Activated naive CD8-positive, alpha-beta T cell (primary cell): Measurements from ENCODE around the gene CHD2.

Experiments used
- H3K27ac Mint-ChIP-seq: one replicate; pipeline ENCODE4 v1.8.0; 2021; ENCODE audit warnings: mixed read lengths
- H3K27me3 Mint-ChIP-seq: one replicate; pipeline ENCODE4 v1.8.0; 2021; ENCODE audit warnings: mixed read lengths
- H3K36me3 Mint-ChIP-seq: one replicate; pipeline ENCODE4 v1.8.0; 2021; ENCODE audit warnings: mixed read lengths
- H3K4me1 Mint-ChIP-seq: one replicate; pipeline ENCODE4 v1.8.0; 2021; ENCODE audit warnings: low read depth, mixed read lengths
- H3K4me3 Mint-ChIP-seq: one replicate; pipeline ENCODE4 v1.8.0; 2021; ENCODE audit warnings: mild to moderate bottlenecking, mixed read lengths
- H3K9me3 Mint-ChIP-seq: one replicate; pipeline ENCODE4 v1.8.0; 2021; ENCODE audit warnings: low read depth, mixed read lengths

The CHD2 gene

DNA sequence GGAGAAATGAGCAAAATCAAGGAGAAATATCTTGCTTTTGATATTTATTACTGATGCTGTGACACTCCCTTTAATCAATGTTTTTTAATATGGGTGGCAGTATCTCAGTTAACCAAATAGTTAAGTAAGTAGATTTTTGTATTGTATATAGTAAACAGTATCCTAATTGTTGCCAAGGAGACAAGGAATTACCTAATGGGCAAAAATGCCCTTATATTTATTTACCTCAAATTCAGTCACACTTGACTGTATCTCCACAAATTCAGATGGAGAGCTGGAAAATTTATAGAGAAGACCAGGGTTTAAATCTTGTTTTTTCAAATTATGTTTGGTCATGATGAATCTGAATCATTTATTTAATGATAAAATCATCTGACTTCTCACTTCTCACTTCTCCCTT, 3.6 kb upstream of the CHD2 start:
- H3K4me1 Mint-ChIP-seq: peaks cover 68% of the 10 kb centered on the region
- H3K27me3 Mint-ChIP-seq: no peaks in the 10 kb centered on the region
- peaks cover 41% of the 10 kb centered on the region for H3K36me3 Mint-ChIP-seq
- H3K4me3 Mint-ChIP-seq: peak overlapping the region; percentile 70
- H3K9me3 Mint-ChIP-seq: peaks cover 12% of the 10 kb centered on the region
- H3K27ac Mint-ChIP-seq: peak overlapping the region; percentile 92

DNA sequence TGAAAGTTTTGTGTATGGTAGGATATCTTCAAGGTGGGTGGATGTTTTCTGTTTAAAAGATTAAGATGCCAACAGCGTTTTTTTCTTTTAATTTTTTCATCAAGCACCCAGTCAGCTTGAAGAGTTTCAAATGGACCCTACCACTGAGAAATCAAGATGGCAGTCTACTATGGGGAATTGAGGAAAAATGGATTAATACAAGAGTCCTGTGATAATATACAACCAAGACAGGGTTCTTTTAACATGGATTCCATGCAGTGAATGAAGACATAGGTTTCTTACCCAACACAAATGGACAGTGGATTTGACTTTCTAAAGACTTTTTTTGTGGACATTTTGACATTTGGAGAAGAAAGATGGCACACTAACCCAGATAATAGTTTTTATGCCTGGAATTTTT, 2.5 kb upstream of the CHD2 start:
- peaks cover 42% of the 10 kb centered on the region for H3K36me3 Mint-ChIP-seq
- peaks cover 59% of the 10 kb centered on the region for H3K4me1 Mint-ChIP-seq
- peak overlapping the region; percentile 70 for H3K4me3 Mint-ChIP-seq
- H3K27ac Mint-ChIP-seq: peak overlapping the region; percentile 92
- peaks cover 12% of the 10 kb centered on the region for H3K9me3 Mint-ChIP-seq
- H3K27me3 Mint-ChIP-seq: no peaks in the 10 kb centered on the region

DNA sequence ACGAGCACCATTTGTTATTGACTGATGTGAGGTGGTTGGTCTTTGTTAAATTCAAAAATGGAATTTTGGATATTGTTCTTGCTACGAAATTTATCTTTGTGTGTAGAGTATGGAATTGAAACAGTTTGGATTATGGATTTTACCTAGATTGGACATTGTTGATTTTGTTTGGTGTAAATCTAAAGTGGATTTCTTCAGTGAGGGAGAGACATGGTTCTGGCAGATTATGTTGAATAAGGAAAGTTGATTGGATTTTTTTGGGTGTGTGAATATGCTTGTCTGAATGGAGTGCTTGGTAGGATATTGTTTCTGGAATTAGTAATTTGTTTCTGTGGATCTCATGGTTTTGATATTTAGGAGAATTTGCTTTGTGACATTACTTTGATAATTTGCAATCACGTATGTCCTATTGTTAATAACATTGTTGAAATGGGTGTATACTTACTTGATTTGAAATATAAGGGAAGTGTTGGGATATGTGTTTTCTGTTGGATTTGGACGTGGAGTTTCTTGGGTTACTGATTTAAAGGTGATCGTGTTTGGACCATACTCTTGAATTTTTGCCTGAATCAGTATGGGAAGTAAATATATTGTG, 1.0 kb upstream of the CHD2 start:
- Mint-ChIP-seq H3K4me1 (peaks cover 57% of the 10 kb centered on the region), H3K4me3 (peak overlapping the region; percentile 68), H3K9me3 (peaks cover 12% of the 10 kb centered on the region), H3K36me3 (peaks cover 45% of the 10 kb centered on the region), H3K27me3 (no peaks in the 10 kb centered on the region), H3K27ac (peak overlapping the region; percentile 77)

DNA sequence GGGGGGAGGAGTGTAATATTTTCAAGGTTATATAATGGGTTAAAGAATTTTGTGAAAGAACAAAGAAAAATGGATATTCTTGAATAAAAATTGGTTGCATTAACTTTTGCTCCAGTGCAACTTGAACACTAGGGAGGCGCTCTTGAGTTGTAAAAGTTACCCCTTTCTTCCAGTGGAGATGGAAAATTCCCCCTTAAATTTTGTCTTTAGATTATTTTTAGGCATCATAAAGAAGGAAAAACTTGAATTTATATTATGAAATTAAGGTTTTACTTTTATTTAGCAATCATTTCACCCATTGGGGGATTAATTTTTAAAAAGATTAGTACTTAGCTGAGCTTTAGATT, 550 bp upstream of the CHD2 start:
- no peaks in the 10 kb centered on the region for H3K27me3 Mint-ChIP-seq
- peak overlapping the region; percentile 99 for H3K4me3 Mint-ChIP-seq
- H3K9me3 Mint-ChIP-seq: peaks cover 12% of the 10 kb centered on the region
- H3K4me1 Mint-ChIP-seq: peaks cover 57% of the 10 kb centered on the region
- peaks cover 45% of the 10 kb centered on the region for H3K36me3 Mint-ChIP-seq
- H3K27ac Mint-ChIP-seq: peak overlapping the region; percentile 99

DNA sequence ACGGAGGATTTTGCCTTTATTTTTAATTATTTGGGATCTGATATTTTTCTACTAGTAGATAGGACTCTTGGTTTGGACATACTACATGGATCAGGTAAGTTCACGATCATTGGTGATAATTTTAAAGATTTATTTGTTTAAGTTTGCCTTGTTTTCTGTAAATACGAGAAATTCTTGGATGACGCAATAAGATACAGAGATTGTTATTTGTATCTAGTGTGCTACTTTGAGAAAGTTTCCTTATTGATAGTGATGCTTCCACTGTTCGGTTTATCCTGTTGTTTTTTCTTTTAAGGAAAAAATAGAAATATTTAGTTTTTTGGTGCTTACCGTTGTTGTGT, 577 bp downstream of the CHD2 start:
- H3K27ac Mint-ChIP-seq: peak overlapping the region; percentile 99
- peaks cover 40% of the 10 kb centered on the region for H3K36me3 Mint-ChIP-seq
- H3K9me3 Mint-ChIP-seq: peaks cover 12% of the 10 kb centered on the region
- H3K27me3 Mint-ChIP-seq: no peaks in the 10 kb centered on the region
- peaks cover 58% of the 10 kb centered on the region for H3K4me1 Mint-ChIP-seq
- H3K4me3 Mint-ChIP-seq: peak overlapping the region; percentile 99

DNA sequence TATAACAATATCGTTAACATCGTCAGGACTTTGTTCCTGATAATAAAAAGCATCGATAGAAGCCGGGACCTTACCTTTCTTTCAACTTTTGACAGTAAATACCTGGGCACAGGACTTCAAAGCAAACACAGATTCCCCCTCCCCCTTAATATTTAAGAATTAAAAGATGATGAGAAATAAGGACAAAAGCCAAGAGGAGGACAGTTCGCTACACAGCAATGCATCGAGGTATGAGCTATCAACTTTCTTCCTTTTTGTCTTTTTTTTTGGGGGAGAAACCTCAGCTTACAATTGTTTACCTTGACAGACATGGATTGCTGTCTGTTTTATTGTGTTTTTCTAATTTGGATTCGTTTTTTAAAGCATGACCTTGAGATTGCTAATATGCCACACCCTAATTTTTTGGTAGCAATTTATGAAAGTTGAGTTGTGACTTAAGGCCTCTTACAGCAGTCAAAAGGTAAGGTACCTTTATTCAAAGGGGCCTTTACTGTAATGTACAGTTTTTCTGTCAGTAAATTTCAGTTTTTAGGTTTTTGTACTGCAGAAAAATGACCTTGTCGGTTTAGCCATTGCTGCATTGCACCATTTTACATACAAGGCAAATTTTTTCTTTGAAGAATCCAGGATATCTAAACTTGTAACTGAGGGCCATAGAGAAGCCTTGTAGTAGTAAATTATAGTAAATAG, 1.1 kb downstream of the CHD2 start:
- Mint-ChIP-seq H3K27ac (peak overlapping the region; percentile 99), H3K4me1 (peaks cover 58% of the 10 kb centered on the region), H3K4me3 (peak overlapping the region; percentile 99), H3K27me3 (no peaks in the 10 kb centered on the region), H3K36me3 (peaks cover 38% of the 10 kb centered on the region), H3K9me3 (peaks cover 12% of the 10 kb centered on the region)

DNA sequence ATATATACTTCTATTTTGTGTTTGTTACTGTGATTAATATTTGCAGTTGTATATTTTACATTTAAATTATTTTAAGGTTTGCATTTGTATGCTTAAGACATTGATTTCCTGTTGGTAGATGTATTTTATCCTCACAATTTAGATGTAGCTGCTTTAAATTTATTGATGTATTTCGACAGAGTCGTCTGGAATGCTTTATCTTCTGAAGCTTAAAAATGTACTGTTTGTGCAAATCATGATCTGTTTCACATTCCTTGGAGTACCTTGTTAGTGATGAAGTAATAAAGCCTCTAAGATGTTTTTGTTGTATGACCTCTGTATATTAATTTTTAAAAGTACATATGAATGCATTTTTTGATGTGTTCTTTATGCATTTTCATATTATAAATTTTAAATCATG, 1.9 kb downstream of the CHD2 start:
- Mint-ChIP-seq H3K9me3 (peaks cover 12% of the 10 kb centered on the region), H3K36me3 (peaks cover 30% of the 10 kb centered on the region), H3K4me1 (peaks cover 58% of the 10 kb centered on the region), H3K27me3 (no peaks in the 10 kb centered on the region), H3K4me3 (peak overlapping the region; percentile 99), H3K27ac (peak overlapping the region; percentile 99)

DNA sequence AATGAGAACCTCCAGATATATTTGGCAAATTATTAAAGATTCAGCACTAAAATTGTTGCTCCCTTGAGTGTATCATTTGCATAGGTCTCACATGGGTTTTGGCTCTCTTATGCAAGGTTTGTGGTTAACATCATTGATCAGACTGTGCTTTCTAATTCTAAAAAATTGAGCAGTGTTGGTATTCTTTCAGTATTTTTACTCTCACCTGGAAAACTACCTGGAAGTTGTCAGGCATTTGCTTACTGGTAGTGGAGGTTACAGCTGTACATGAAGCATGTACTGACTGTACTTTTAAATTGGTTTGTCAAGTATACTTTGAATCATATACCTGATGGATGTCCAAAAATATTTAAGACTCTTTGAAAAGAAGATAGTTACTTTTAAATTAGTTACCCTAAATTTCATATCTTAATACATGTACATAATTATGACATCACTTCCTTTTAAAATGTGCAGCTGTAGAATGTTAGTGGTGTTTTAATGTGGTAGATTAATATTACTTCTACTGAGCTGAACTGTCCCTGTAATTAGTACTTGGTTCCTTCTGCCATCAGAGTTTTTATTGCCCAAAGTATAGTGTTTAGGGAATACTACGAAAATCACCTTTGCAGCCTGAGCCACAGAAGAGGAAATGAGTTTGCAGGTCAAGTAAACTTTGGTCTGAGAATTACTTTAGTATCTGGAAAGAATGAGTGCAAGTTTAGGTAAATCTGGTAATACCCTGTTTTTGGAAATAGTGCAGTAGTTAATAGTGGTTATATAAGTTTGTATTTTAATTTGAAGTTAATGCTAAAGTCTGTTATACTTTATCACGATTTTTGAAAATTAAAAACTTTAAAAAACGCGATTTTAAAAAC, 2.8 kb downstream of the CHD2 start:
- peaks cover 7% of the 10 kb centered on the region for H3K9me3 Mint-ChIP-seq
- H3K4me3 Mint-ChIP-seq: peak overlapping the region; percentile 99
- H3K36me3 Mint-ChIP-seq: peaks cover 24% of the 10 kb centered on the region
- H3K4me1 Mint-ChIP-seq: peaks cover 60% of the 10 kb centered on the region
- H3K27ac Mint-ChIP-seq: peak overlapping the region; percentile 100
- no peaks in the 10 kb centered on the region for H3K27me3 Mint-ChIP-seq

DNA sequence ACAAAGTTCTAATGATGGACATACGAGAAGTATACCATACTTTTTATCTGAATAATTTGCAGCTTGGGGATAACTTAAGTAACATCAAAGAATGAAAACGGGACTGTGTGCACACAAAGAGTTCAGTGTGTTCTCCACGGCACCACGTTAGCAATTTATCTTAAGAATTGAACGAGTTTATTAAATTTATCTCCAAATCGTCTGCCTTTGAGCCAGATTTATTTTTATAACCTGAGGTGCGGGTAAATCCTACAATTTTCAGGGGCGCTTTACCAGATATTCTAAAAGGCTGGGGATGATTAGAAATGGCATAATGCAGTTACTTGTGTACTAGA, 3.5 kb downstream of the CHD2 start:
- Mint-ChIP-seq H3K9me3 (peaks cover 7% of the 10 kb centered on the region), H3K36me3 (peaks cover 23% of the 10 kb centered on the region), H3K4me3 (peak overlapping the region; percentile 99), H3K27me3 (no peaks in the 10 kb centered on the region), H3K4me1 (peaks cover 60% of the 10 kb centered on the region), H3K27ac (peak overlapping the region; percentile 100)

DNA sequence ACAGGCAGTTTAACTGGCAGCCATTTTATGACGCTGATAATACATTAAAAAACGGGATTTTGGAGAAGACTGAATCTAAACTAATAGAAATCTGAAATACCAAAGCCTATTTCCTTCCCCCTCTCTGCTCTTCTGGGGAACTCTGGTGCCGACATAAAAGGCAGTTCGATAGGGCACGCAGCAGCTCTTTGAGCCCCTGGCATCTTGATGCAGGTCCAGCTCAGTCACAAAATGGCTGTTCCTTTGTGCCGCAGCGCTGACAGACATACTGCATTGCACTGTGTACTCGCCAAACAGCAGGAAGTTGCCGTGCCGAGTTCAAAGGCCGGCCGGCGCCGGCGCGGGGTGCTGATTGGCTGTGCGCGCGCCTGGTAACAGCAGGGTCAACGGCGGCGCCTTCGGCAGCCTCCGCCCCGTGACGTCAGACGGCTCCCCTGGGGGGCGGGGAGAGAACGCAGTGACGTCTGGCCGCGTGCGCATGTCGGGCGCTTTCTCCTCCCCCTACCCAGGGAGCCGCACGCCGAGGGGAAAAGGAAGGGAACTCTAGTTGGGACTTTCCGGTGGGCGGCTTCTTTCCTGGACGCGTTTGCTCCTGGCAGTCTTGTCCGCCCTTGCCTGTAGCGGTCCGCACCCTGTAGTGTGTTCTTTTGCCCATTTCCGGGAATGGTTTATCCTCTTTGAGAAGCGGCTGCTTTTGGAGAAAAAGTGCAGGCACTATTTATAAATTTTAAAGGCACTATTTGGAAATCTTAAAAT, 4.0 kb downstream of the CHD2 start:
- peaks cover 20% of the 10 kb centered on the region for H3K36me3 Mint-ChIP-seq
- H3K4me1 Mint-ChIP-seq: peaks cover 60% of the 10 kb centered on the region
- peak overlapping the region; percentile 100 for H3K27ac Mint-ChIP-seq
- peaks cover 3% of the 10 kb centered on the region for H3K9me3 Mint-ChIP-seq
- H3K27me3 Mint-ChIP-seq: no peaks in the 10 kb centered on the region
- H3K4me3 Mint-ChIP-seq: peak overlapping the region; percentile 99

DNA sequence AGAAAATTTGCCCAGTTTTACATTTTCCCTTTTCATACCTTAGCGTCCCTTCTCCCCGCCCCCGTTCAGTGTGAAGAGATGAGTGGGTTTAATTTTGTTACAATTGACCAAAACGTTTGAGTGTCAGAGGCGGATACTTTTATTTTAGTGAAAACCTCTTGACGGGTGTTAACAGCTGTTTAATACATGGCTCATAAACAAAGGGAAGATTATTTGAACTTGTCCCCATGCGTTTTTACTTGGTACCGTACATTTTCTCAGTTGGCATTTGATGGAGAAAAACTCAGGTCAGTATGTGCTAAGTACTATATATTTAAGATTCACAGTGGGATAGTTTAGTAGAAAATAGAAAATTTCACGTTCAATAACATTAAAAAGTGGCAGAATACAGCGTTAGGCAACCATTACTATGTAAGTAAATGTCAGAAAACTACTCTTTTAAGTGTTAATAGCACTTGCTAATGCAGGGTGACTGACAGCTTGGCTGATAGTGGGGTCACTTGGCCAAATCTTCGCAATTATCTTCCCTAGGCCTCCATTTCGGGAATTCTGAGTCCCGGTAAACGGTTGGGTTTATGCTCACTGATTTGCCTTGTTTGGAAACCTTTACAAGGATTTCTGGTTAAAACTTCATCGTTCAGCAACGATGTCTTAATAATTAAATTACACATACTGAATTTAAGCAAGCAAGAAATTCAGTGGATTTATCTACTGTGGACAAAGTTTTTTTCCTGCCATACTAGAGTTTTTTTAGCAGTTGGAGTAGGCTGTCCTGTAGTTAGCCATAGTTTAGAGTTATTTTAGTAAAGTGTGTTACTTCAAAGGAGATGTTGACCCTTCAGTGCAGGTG, 4.8 kb downstream of the CHD2 start:
- Mint-ChIP-seq H3K27ac (peak overlapping the region; percentile 100), H3K27me3 (no peaks in the 10 kb centered on the region), H3K4me3 (peak overlapping the region; percentile 99), H3K36me3 (peaks cover 18% of the 10 kb centered on the region), H3K9me3 (no peaks in the 10 kb centered on the region), H3K4me1 (peaks cover 62% of the 10 kb centered on the region)

DNA sequence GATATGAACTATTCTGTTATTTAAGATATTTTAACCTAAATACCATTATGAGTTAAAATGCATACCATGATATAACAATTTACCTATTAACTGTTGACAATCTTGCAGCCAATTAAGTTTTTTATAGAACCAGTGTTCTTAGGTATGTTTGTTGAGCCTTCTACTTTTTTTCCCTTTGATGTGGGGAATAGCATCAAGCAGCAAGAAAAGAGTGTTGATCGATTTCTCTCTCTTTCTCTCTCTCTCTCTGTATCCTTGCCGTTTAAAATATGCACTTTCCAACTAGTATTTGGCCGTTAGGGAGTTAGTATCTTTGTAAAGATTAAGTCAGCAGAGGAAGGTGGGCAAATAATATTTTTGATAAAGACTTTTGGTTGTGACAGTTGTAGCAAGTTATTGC, 5.9 kb downstream of the CHD2 start:
- no peaks in the 10 kb centered on the region for H3K9me3 Mint-ChIP-seq
- no peaks in the 10 kb centered on the region for H3K27me3 Mint-ChIP-seq
- peak overlapping the region; percentile 100 for H3K27ac Mint-ChIP-seq
- H3K4me1 Mint-ChIP-seq: peaks cover 69% of the 10 kb centered on the region
- peak overlapping the region; percentile 99 for H3K4me3 Mint-ChIP-seq
- H3K36me3 Mint-ChIP-seq: peaks cover 20% of the 10 kb centered on the region

DNA sequence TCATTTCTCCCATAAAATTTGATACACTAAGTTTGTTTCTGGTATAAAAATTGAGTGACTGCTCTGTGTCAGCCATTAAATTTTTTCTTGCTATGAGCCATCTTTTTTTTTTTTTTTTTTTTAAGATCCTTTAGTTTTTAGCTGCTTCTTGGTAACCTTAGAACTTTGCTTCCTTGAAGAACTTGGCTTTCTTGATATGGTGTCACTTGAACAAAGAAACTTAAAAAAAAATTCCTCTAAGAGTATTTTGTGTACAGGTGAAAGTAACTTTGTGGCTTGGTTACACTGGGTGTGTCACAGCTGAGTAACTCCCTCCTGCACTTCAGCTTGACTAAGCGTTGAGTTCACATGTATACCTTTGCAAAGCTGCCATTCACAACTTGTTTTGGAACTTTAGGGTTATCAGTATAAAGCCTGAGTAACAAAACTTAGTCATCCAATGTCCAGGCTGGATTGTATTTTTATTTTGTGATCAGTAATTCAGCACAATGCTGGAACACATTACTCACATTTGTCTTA, 6.5 kb downstream of the CHD2 start:
- Mint-ChIP-seq H3K4me1 (peaks cover 75% of the 10 kb centered on the region), H3K27me3 (no peaks in the 10 kb centered on the region), H3K27ac (peak overlapping the region; percentile 100), H3K9me3 (no peaks in the 10 kb centered on the region), H3K4me3 (peak overlapping the region; percentile 99), H3K36me3 (peaks cover 21% of the 10 kb centered on the region)

DNA sequence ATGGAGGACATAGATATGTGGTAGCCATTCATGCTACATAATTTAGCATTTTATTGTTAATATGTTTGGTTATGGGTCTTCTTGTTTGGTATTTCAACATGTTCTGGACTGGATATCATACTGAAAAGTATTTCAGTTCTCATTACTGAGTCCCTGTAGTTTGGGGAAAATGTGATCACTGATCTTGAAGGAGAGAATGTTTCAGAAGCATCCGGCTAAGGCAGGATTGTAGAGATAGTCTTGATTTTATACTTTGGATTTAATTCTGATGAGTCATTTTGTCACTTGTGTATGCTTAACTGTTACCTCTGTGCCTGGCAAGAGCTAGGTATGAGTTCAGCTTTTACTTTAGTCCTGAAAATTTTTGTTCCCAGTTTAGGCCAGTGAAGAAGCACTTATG, 7.1 kb downstream of the CHD2 start:
- H3K36me3 Mint-ChIP-seq: peaks cover 21% of the 10 kb centered on the region
- H3K4me1 Mint-ChIP-seq: peaks cover 81% of the 10 kb centered on the region
- peak overlapping the region; percentile 100 for H3K27ac Mint-ChIP-seq
- no peaks in the 10 kb centered on the region for H3K9me3 Mint-ChIP-seq
- H3K4me3 Mint-ChIP-seq: peak overlapping the region; percentile 99
- H3K27me3 Mint-ChIP-seq: no peaks in the 10 kb centered on the region
